GM10266 (cell line): Measurements from ENCODE around the gene GANAB.
"Not testable (repeated sequence)": the region's sequence is repeated elsewhere in the genome, so short reads cannot be mapped to it uniquely, and the experiment has no call there.

Experiments used
- DNase-seq: peaks from one replicate; pipeline ENCODE4 v3.0.0; 2012; ENCODE audit errors: extremely low spot score
- CTCF ChIP-seq: IDR thresholded peaks from 2 replicates; pipeline ENCODE4 v1.5.1; 2012; ENCODE audit warnings: mild to moderate bottlenecking, low read depth; ENCODE audit not compliant: control insufficient read depth, insufficient read depth; ENCODE audit errors: missing control alignments

GANAB gene

GRCh38 chr11:62682518-62682917, 36.1 kb upstream of the GANAB start:
- TF ChIP-seq CTCF, result no peak

GRCh38 chr11:62680825-62681240, 34.4 kb upstream of the GANAB start:
- peak; percentile 43 for TF ChIP-seq CTCF
- peak; percentile 64 for DNase-seq

More at GRCh38 chr11:62682518-62682917, 36.1 kb upstream of the GANAB start:
- DNase-seq, result no peak

DNA sequence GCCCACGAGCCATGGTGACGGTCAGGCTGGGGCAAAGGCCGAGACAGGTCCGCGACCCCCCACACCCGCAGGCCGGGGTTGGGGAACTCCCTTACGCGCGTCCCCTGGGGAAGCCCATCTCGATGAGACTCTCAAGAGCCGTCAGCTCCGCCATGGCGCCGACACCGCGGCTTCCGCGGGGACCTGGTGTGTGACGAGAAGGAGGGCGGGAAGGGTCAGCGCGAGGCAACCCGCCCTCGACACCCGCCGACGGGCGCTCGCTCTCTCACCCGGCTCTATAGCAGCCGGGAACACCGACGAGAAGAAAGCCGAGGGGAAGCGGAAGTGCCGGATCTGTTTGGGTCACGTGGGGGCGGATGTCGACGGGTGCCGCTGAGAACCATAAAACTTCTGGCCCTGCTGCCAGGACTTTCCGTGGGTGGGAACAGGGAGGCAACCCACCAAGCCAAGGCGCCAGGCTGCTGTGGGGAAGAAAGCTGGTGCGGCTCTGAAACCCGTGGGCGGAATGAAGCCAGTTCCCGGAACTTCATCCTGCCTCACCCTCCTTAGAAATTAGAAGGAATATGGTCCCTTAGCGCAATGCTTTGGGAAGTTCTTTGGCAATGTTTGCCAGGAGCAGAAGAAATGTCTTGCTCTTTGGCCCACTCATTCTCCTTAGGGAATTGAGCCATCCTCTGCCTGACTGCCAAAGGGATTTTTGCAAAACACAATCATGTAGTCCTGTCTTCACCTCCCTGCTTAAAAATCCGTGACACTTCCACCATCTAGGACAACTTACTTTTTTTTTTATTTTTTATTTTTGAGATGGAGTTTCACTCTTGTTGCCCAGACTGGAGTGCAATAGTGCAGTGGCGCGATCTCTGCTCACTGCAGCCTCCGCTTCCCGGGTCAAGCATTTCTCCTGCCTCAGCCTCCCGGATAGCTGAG, 32.6 kb upstream of the GANAB start, which contains the start of gene UBXN1:
Gene UBXN1 (minus strand): TSS at position 304 of the 927 bp plus-strand sequence. CDS start 150 bp downstream, at position 154.
- TF ChIP-seq CTCF, result no peak
- peak; percentile 92 for DNase-seq

- no peak for TF ChIP-seq CTCF
Measured at GRCh38 chr11:62678433-62678769, 32.0 kb upstream of the GANAB start.

DNA sequence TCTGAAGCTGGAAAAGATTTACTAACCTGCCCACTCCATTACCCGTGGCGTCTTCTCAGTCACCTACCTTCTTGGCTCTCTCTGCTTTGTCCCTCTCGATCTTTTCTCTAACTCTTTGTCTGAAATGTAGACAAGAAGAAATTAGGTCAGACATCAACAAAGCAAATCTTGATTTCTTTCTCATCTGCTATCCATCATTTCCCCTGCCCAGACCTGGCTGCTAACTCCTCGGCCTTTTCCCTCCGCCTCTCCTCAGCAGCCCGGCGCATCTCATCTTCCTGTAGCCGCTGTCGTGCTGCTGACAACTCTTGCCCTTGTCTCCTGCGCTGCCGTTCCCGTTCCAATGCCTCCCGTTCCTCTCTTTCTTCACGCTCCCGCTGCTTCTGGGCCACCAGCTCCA, 31.3 kb upstream of the GANAB start:
- DNase-seq, result no peak
- no peak for TF ChIP-seq CTCF

More at GRCh38 chr11:62678433-62678769, 32.0 kb upstream of the GANAB start:
- no peak for DNase-seq

DNA sequence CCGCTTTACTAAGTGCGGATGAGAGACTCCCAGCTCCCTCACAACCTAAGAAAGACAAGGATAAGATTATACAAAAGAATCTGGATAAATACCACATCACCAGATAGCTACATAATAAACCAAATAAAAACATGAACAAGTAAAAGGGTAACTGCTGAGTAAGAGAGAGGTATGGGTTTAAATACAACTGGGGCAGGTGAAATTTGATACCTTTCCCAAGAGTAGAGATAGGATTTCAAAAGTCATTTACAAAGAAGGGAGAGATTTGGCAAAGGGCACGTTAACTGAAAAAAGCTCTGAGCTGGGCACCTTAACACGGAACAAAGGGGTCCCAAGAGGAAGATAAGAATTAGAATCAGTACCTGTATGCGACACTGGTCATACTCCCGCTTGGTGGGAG, 30.7 kb upstream of the GANAB start:
- no peak for DNase-seq
- TF ChIP-seq CTCF, result no peak

DNA sequence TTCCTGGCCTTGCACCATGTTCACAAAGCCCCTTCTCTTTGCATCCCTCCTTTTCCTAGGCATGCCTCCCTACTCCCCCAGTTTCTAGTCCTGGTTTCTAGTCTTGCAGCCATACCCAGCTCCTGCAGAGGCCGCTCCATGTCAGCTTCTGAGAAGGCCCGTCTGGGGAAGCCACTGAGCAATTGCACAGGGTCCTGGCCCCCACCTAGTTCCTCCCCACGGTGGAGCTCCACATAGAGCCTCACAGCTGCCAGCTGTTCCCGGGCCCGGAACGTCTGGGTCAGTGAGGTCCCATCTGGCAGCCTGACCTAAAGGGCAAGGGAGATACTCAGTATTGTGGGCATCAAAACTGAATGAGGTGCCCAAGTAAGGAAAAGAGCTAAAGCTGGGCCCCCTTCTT, 30.3 kb upstream of the GANAB start:
- TF ChIP-seq CTCF, result no peak

DNA sequence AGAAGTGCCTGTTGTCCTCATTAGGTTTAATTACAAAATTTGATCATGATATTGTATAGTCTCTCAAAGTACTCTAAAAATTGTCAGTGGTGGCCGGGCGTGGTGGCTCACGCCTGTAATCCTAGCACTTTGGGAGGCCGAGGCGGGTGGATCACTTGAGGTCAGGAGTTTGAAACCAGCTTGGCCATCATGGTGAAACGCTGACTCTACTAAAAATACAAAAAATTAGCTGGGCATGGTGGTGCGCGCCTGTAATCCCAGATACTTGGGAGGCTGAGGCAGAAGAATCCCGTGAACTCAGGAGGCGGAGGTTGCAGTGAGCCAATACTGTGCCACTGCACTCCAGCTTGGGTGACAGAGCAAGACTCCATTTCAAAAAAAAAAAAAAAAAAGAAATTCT, 29.0 kb upstream of the GANAB start:
- not testable (repeated sequence) for DNase-seq

More for the DNA sequence above, 30.3 kb upstream of the GANAB start:
- DNase-seq, result no peak
